ENCODE measurements around the gene ADA.
"Not testable (repeated sequence)": the region's sequence is repeated elsewhere in the genome, so short reads cannot be mapped to it uniquely, and the experiment has no call there.

ADA gene

GRCh38 chr20:44678242-44678641 is 26.7 kb upstream of the ADA start:
- no peak for DNase-seq

- not testable (repeated sequence) for DNase-seq
Measured at GRCh38 chr20:44672318-44672902, 20.9 kb upstream of the ADA start.

GRCh38 chr20:44671541-44671940 is 20.0 kb upstream of the ADA start:
- not testable (repeated sequence) for DNase-seq

- not testable (repeated sequence) for DNase-seq
Measured at GRCh38 chr20:44670851-44671250, 19.4 kb upstream of the ADA start.

- DNase-seq = no peak
Measured at GRCh38 chr20:44666066-44666465, 14.6 kb upstream of the ADA start.

- no peak for DNase-seq
Measured at GRCh38 chr20:44664131-44664530, 12.6 kb upstream of the ADA start.

- no peak for DNase-seq
Measured at GRCh38 chr20:44662261-44662660, 10.8 kb upstream of the ADA start.

GRCh38 chr20:44660581-44660980 is 9.1 kb upstream of the ADA start:
- DNase-seq = no peak

- DNase-seq = no peak
Measured at GRCh38 chr20:44659931-44660330, 8.4 kb upstream of the ADA start.

GRCh38 chr20:44658810-44659209 is 7.3 kb upstream of the ADA start:
- DNase-seq = no peak

- no peak for DNase-seq
Measured at GRCh38 chr20:44657875-44658274, 6.4 kb upstream of the ADA start.

GRCh38 chr20:44656448-44656847 is 4.9 kb upstream of the ADA start:
- DNase-seq = no peak

GRCh38 chr20:44654210-44654609 is 2.7 kb upstream of the ADA start:
- not testable (repeated sequence) for DNase-seq

- no peak for DNase-seq
Measured at GRCh38 chr20:44653546-44653945, 2.0 kb upstream of the ADA start.

- DNase-seq = no peak
Measured at GRCh38 chr20:44651434-44651683, 140 bp downstream of the ADA start.

GRCh38 chr20:44650771-44651433 is 597 bp downstream of the ADA start:
- no peak for DNase-seq

GRCh38 chr20:44649976-44650375 is 1.5 kb downstream of the ADA start:
- no peak for DNase-seq

GRCh38 chr20:44649126-44649525 is 2.4 kb downstream of the ADA start:
- DNase-seq = no peak

- DNase-seq = no peak
Measured at GRCh38 chr20:44648579-44648978, 2.9 kb downstream of the ADA start.

- no peak for DNase-seq
Measured at GRCh38 chr20:44648068-44648467, 3.4 kb downstream of the ADA start.

GRCh38 chr20:44646641-44647274 is 4.7 kb downstream of the ADA start:
- no peak for DNase-seq

- no peak for DNase-seq
Measured at GRCh38 chr20:44646023-44646640, 5.4 kb downstream of the ADA start.

- no peak for DNase-seq
Measured at GRCh38 chr20:44644667-44645131, 6.8 kb downstream of the ADA start.

GRCh38 chr20:44644230-44644617 is 7.3 kb downstream of the ADA start:
- no peak for DNase-seq
